Endothelial cell (in vitro differentiated cells): ENCODE results near the gene CABLES1. TPM values are rescaled to one million over a fixed set of nuclear protein-coding genes. Genes with fewer than 3 reads are reported as not detected.

Source experiments
- DNase-seq: peaks from one replicate; pipeline ENCODE4 v3.0.0; 2021; ENCODE audit warnings: low spot score
- H3K27ac Mint-ChIP-seq: one replicate; pipeline ENCODE4 v1.8.0; 2021; ENCODE audit warnings: mixed read lengths, inconsistent platforms; ENCODE audit not compliant: unreplicated experiment
- H3K27me3 Mint-ChIP-seq: one replicate; pipeline ENCODE4 v1.8.0; 2021; ENCODE audit warnings: mild to moderate bottlenecking, moderate library complexity, mixed read lengths, inconsistent platforms; ENCODE audit not compliant: unreplicated experiment
- H3K36me3 Mint-ChIP-seq: one replicate; pipeline ENCODE4 v1.8.0; 2021; ENCODE audit warnings: mild to moderate bottlenecking, low read depth, mixed read lengths, inconsistent platforms; ENCODE audit not compliant: unreplicated experiment
- H3K4me1 Mint-ChIP-seq: one replicate; pipeline ENCODE4 v1.8.0; 2021; ENCODE audit warnings: mild to moderate bottlenecking, mixed read lengths, inconsistent platforms; ENCODE audit not compliant: unreplicated experiment
- H3K4me3 Mint-ChIP-seq: one replicate; pipeline ENCODE4 v1.8.0; 2021; ENCODE audit warnings: mild to moderate bottlenecking, mixed read lengths, inconsistent platforms; ENCODE audit not compliant: unreplicated experiment
- H3K9me3 Mint-ChIP-seq: one replicate; pipeline ENCODE4 v1.8.0; 2021; ENCODE audit warnings: mixed read lengths, inconsistent platforms; ENCODE audit not compliant: unreplicated experiment
- total RNA-seq: library from RNA; stranded (reverse); fragmentation: NEBNext Ultra II Directional; extraction: Animal tissue kit (Norgen Biotek cat#: 25700); gene quantifications from one replicate; pipeline ENCODE4 v1.2.1, GENCODE V29; 2021; ENCODE audit not compliant: unreplicated experiment
- TF ChIP-seq, protein P1 (sequence below): fragments of 200-600 bp; sonication (generic); IDR thresholded peaks from one replicate; pipeline ENCODE4 v1.5.0; 2021; ENCODE audit warnings: antibody characterized with exemption; ENCODE audit not compliant: unreplicated experiment

CABLES1 gene
- total RNA-seq, 1 donor from 2014 or later, result 24.9 TPM

DNA sequence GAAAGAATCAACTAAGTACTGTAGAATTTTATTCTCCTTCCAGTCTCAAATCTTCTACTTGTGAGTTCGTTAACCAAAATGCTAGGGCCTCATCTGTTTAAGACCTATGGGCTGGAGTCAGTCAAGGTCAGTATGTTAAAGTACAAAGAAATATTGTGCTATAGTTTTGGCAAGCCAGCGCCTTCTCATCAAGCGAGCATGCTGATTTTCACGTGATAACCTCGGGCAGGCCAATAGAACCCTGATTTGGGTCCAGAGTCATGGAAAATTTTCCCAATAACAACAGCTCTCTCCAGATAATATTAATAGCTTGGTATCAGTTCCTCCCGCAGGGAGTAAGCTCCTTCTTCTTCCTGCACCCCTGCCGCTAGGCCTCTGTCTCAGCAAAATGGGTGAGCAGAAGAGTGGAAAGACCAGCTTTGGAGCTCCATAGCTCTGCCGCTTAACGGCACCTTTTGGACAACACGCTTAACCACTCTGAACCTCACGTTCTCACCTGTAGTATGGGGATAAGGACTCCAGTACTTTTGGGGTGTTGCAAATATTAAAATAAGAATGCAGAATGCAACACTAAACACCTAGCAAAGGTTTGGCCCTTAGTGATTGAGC is 11.7 kb downstream of the CABLES1 start:
- H3K27me3 Mint-ChIP-seq, result no peaks in the 10 kb centered on the region
- no peak overlapping the region for H3K27ac Mint-ChIP-seq
- no peak overlapping the region for H3K4me3 Mint-ChIP-seq
- TF ChIP-seq, protein P1, sequence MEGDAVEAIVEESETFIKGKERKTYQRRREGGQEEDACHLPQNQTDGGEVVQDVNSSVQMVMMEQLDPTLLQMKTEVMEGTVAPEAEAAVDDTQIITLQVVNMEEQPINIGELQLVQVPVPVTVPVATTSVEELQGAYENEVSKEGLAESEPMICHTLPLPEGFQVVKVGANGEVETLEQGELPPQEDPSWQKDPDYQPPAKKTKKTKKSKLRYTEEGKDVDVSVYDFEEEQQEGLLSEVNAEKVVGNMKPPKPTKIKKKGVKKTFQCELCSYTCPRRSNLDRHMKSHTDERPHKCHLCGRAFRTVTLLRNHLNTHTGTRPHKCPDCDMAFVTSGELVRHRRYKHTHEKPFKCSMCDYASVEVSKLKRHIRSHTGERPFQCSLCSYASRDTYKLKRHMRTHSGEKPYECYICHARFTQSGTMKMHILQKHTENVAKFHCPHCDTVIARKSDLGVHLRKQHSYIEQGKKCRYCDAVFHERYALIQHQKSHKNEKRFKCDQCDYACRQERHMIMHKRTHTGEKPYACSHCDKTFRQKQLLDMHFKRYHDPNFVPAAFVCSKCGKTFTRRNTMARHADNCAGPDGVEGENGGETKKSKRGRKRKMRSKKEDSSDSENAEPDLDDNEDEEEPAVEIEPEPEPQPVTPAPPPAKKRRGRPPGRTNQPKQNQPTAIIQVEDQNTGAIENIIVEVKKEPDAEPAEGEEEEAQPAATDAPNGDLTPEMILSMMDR, result no peak
- H3K4me1 Mint-ChIP-seq, result peaks cover 27% of the 10 kb centered on the region
- DNase-seq, result no peak
- H3K36me3 Mint-ChIP-seq, result no peaks in the 10 kb centered on the region
- no peaks in the 10 kb centered on the region for H3K9me3 Mint-ChIP-seq

DNA sequence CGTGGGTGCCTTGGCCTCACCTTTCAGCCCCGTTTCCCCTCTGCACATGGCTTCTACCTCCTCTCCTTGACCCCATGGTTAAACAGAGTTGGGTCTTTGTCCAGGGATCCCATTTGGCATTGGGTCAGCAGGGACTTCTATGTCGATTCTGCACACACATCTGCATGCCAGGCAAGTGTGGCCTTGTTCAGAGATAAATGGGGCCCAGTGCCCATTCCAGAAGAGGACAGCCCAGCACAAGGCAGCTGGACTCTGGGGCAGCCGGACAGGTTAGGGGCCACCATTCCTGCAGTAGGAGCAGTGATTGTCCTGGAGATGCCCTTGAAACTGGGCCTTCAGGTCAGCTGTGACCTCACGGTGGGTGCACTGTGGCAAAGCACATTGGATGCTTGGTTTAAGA is 13.1 kb downstream of the CABLES1 start:
- TF ChIP-seq, protein P1, result no peak
- DNase-seq, result no peak
- H3K9me3 Mint-ChIP-seq, result no peaks in the 10 kb centered on the region
- peaks cover 1% of the 10 kb centered on the region for H3K27me3 Mint-ChIP-seq
- peaks cover 15% of the 10 kb centered on the region for H3K4me1 Mint-ChIP-seq
- H3K27ac Mint-ChIP-seq, result no peak overlapping the region
- H3K4me3 Mint-ChIP-seq, result no peak overlapping the region
- H3K36me3 Mint-ChIP-seq, result no peaks in the 10 kb centered on the region

DNA sequence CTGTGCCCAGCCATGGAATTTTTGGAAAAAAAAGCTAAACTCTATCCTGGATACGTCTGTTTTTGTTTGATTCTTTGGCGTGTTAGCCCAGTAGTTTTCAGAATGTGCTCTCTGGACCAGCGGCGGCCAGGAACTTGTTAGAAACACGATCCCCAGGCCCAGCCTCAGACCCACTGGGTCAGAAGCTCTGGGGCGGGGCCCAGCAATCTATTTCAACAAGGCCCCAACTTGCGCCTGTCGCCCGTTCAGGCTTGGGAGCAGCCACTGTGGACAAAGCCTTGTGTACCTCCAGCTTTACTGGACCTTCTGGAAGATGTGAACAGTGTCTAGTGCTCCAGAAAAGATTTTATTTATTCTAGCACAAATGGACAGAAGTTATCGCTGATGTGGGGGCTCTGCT is 14.3 kb downstream of the CABLES1 start:
- Mint-ChIP-seq H3K4me3 (no peak overlapping the region), H3K36me3 (no peaks in the 10 kb centered on the region), H3K4me1 (peaks cover 6% of the 10 kb centered on the region), H3K9me3 (no peaks in the 10 kb centered on the region), H3K27me3 (peaks cover 1% of the 10 kb centered on the region), H3K27ac (no peak overlapping the region)
- TF ChIP-seq, protein P1, result no peak
- DNase-seq, result no peak

DNA sequence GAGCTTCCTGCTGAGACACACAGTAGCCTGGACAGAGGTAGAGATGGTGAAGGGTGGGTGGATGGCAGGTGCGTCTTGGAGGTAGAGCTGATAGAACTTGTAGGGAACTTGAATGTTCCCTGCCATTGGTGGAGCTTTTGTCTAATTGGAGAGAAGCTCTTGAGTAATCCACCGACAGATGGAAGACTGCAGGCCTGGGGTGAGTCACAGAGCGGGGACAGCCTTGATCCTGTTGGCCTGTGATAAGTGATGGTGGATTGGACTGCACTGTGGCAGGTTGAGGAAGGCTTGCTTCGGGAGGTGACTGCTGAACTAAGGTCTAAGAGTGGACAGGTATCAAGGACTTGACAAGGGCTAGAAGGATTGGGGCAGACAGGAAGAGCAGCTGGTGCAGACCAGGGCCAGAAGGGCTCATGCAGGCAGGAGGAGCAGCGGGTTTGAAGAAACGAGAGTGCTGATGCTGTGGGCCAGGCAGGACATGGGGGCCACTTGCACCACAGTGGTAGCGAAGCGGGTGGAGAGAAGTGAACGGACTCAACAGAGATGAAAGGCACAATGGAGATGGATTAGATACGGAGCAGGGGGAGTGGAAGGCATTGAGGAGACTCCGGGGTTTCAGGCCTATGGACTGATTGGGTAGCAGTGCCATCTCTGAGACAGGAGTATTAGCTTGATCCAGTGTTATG is 16.3 kb downstream of the CABLES1 start:
- no peak for DNase-seq
- Mint-ChIP-seq H3K27ac (no peak overlapping the region), H3K36me3 (no peaks in the 10 kb centered on the region), H3K27me3 (peaks cover 1% of the 10 kb centered on the region), H3K4me3 (no peak overlapping the region), H3K9me3 (no peaks in the 10 kb centered on the region), H3K4me1 (peaks cover 10% of the 10 kb centered on the region)
- TF ChIP-seq, protein P1, result no peak

DNA sequence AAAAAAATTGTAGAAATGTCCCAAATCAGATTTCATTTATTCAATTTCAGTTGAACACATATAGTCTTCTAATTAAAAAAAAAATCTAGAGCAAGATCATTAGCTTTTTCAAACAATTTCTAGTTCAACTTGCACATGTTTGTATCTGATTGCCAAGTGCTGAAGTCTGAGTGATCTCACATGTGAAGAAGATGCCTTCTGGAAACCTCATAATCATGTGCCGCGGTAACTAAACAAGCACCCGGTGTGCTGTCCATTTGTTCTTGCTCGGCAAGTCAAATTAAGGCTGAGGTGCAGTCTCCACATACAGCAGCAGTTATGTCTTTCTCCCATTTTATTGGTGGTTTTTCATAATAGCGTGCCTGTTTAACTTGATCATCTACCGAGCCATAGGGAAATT is 18.7 kb downstream of the CABLES1 start:
- Mint-ChIP-seq H3K4me3 (no peak overlapping the region), H3K36me3 (no peaks in the 10 kb centered on the region), H3K4me1 (peaks cover 10% of the 10 kb centered on the region), H3K27me3 (peaks cover 1% of the 10 kb centered on the region), H3K9me3 (no peaks in the 10 kb centered on the region), H3K27ac (no peak overlapping the region)
- TF ChIP-seq, protein P1, result no peak
- DNase-seq, result no peak
